ENCODE results near the gene DENND1B.

DNA sequence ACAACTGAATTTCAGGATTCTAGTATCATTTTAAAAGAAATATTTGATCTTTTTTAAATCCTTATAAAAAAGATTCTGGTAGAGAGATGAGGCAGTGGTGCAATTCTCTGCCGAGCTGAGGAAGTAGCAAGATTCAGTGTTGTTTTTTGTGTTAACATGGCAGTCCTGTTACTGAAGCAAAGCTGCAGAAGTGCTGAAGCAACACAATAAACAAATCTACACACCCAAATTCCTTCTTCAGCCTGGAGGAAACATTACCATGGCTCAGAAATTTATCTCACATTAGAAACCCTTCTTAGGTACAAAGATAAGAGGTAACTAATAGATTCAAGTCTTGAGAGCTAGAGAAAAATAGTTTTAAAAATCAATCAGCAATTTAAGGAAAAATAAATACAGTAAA lies 216.0 kb downstream of the DENND1B start:
- TF ChIP-seq CTCF (conservative IDR thresholded peaks at IDR 0.05; ENCODE audit: low read length) (no peak), EZH2phosphoT487 (IDR thresholded peaks at IDR 0.05; ENCODE audit: borderline replicate concordance) (no peak)
